ENCODE measurements around the gene ADAMTSL1.

The ADAMTSL1 gene

GRCh38 chr9:18473652-18474279 is at the start of gene ADAMTSL1:
Gene ADAMTSL1, plus strand, starts transcription at chr9:18474153. Its CDS starts 80 bp downstream, at chr9:18474233.
- DNase-seq (ENCODE audit: low read depth in 1 of 2, low spot score in 1 of 2): no peak

- DNase-seq (ENCODE audit: low read depth in 1 of 2, low spot score in 1 of 2): no peak
These were observed 46.3 kb upstream of the ADAMTSL1 start for GRCh38 chr9:18427691-18428090.

- DNase-seq (ENCODE audit: low read depth in 1 of 2, low spot score in 1 of 2): no peak
These were observed 45.3 kb upstream of the ADAMTSL1 start for GRCh38 chr9:18428661-18429060.

GRCh38 chr9:18429070-18429469 is 44.9 kb upstream of the ADAMTSL1 start:
- no peak for DNase-seq (ENCODE audit: low read depth in 1 of 2, low spot score in 1 of 2)

GRCh38 chr9:18433620-18434019 is 40.3 kb upstream of the ADAMTSL1 start:
- no peak for DNase-seq (ENCODE audit: low read depth in 1 of 2, low spot score in 1 of 2)

- no peak for DNase-seq (ENCODE audit: low read depth in 1 of 2, low spot score in 1 of 2)
These were observed 36.4 kb upstream of the ADAMTSL1 start for GRCh38 chr9:18437315-18438201.

GRCh38 chr9:18438300-18438925 is 35.5 kb upstream of the ADAMTSL1 start:
- no peak for DNase-seq (ENCODE audit: low read depth in 1 of 2, low spot score in 1 of 2)

- no peak for DNase-seq (ENCODE audit: low read depth in 1 of 2, low spot score in 1 of 2)
These were observed 35.0 kb upstream of the ADAMTSL1 start for GRCh38 chr9:18438951-18439350.

- no peak for DNase-seq (ENCODE audit: low read depth in 1 of 2, low spot score in 1 of 2)
These were observed 32.7 kb upstream of the ADAMTSL1 start for GRCh38 chr9:18441261-18441660.

GRCh38 chr9:18442629-18443491 is 31.1 kb upstream of the ADAMTSL1 start:
- no peak for DNase-seq (ENCODE audit: low read depth in 1 of 2, low spot score in 1 of 2)

- DNase-seq (ENCODE audit: low read depth in 1 of 2, low spot score in 1 of 2): no peak
These were observed 26.8 kb upstream of the ADAMTSL1 start for GRCh38 chr9:18447131-18447530.

- no peak for DNase-seq (ENCODE audit: low read depth in 1 of 2, low spot score in 1 of 2)
These were observed 26.4 kb upstream of the ADAMTSL1 start for GRCh38 chr9:18447541-18447940.

GRCh38 chr9:18448101-18448500 is 25.9 kb upstream of the ADAMTSL1 start:
- DNase-seq (ENCODE audit: low read depth in 1 of 2, low spot score in 1 of 2): no peak

GRCh38 chr9:18451406-18451805 is 22.5 kb upstream of the ADAMTSL1 start:
- DNase-seq (ENCODE audit: low read depth in 1 of 2, low spot score in 1 of 2): no peak

GRCh38 chr9:18452276-18452675 is 21.7 kb upstream of the ADAMTSL1 start:
- no peak for DNase-seq (ENCODE audit: low read depth in 1 of 2, low spot score in 1 of 2)

GRCh38 chr9:18456624-18457237 is 17.2 kb upstream of the ADAMTSL1 start:
- no peak for DNase-seq (ENCODE audit: low read depth in 1 of 2, low spot score in 1 of 2)

GRCh38 chr9:18457510-18457909 is 16.4 kb upstream of the ADAMTSL1 start:
- DNase-seq (ENCODE audit: low read depth in 1 of 2, low spot score in 1 of 2): no peak

GRCh38 chr9:18459962-18460584 is 13.9 kb upstream of the ADAMTSL1 start:
- no peak for DNase-seq (ENCODE audit: low read depth in 1 of 2, low spot score in 1 of 2)

GRCh38 chr9:18461496-18461895 is 12.5 kb upstream of the ADAMTSL1 start:
- no peak for DNase-seq (ENCODE audit: low read depth in 1 of 2, low spot score in 1 of 2)

- DNase-seq (ENCODE audit: low read depth in 1 of 2, low spot score in 1 of 2): no peak
These were observed 10.0 kb upstream of the ADAMTSL1 start for GRCh38 chr9:18463991-18464390.
